GM19351 (cell line): ENCODE measurements around the gene KLF1.

Experiments
- ATAC-seq: cut with Tn5 transposase; IDR thresholded peaks from one replicate; pipeline ENCODE4 v1.9.1; 2021; ENCODE audit warnings: mild to moderate bottlenecking, moderate library complexity; ENCODE audit not compliant: unreplicated experiment

The KLF1 gene

DNA sequence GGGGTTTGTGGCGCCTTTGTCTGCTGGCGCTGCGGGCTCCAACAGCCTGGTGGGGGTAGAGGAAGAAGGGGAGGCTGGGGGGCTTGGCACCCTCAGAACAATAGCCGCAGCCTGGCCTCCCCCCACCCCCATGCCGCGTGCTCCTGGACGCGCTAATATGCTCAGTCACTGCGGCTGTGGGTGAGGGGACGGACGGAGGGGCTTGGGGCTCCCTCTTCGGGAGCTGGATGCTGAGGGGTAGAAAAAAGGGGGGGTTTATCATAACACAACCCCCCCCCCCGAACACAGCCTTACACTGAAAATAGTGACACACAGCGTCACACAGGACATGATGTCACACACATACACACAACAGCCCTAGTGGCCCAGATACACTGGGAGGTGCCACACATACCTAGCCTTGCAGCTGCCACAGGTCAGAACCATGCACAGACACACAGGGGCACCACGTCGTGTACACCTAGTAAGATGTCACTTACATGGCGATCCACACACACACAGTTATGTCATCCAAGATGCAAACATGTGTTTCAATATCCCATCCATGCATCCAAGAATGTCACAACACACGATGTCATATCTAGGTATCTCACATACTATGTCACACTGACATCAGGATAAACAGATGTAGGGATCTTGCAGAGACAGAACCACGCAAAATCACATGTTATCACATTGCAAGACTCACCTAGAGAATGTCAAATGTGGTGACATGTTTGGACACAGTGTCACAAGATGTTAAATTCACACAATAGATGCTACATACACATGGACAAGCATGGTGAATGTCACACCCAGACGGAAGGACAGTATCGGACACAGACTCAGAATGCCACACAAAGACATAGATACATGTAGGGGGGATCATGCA is 47.9 kb downstream of the KLF1 start:
- ATAC-seq = no peak

DNA sequence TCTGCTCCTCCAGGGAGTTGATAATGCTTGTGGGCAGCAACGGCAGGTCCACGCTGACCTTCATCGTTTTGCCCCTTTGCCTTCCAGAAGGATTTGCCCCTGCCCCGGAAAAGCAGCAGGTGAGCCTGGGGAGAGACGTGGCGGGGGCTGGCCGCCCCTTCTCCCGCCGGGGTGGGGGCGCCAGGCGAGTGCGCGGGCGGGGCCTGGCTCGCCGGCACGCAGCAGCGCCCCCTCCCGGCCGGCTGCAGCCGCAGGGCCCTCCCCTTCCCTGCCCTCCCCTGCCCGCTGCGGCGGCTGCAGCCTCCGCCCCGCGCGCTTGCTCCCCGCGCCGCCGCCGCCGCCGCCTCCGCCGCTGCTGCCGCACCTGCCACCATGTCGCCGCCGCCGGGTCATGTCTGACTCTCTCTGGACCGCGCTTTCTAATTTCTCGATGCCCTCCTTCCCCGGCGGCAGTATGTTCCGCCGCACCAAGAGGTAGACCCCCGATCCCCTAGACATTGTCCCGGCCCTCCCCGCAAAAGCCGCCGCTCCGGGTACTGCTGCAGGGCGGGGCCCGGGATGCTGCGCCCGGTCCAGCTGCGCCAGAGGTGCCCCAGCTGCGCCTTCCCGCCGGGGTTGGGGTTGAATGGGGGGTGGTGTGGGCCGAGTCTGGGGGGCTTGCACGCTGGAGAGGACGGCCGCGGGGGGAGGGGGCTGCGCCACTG is 48.7 kb downstream of the KLF1 start, which contains the start of gene MAST1:
Gene MAST1 (plus strand): TSS at position 334 of the 704 bp plus-strand sequence. CDS start 58 bp downstream, at position 392.
- no peak for ATAC-seq

DNA sequence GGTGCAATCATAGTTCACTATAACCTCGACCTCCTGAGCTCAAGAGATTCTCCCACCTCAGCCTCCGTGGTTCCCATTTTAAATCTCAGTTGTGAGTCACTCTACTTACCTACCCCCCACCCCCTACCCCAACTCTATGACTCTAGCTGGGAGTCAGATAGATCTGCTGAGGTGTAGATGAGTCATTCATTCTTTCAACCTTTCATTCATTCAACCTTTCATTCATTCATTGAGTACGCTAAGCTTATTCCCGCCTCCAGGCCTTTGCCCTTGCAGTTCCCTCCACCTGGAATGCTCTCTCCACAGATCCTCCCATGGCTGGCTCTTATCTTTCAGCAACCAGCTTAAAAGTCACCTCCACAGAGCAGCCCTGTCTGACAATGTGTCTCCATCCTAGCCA is 49.8 kb downstream of the KLF1 start:
- ATAC-seq = no peak

DNA sequence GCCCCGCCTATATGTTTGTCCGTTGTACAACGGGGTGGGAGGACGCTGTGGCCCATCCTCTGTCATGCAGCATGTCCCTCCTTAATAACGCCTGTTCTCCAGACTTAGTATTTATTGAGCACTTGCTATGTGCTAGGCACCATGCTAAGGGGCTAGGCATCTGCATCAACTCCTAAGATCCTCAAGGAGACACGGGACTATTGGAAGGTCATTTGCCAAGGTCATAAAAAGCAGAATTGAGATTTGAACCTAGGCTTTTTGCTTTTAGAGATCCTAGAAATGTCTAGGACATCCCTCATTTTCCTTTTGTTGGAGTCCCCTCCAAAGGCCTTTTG is 50.5 kb downstream of the KLF1 start:
- no peak for ATAC-seq

DNA sequence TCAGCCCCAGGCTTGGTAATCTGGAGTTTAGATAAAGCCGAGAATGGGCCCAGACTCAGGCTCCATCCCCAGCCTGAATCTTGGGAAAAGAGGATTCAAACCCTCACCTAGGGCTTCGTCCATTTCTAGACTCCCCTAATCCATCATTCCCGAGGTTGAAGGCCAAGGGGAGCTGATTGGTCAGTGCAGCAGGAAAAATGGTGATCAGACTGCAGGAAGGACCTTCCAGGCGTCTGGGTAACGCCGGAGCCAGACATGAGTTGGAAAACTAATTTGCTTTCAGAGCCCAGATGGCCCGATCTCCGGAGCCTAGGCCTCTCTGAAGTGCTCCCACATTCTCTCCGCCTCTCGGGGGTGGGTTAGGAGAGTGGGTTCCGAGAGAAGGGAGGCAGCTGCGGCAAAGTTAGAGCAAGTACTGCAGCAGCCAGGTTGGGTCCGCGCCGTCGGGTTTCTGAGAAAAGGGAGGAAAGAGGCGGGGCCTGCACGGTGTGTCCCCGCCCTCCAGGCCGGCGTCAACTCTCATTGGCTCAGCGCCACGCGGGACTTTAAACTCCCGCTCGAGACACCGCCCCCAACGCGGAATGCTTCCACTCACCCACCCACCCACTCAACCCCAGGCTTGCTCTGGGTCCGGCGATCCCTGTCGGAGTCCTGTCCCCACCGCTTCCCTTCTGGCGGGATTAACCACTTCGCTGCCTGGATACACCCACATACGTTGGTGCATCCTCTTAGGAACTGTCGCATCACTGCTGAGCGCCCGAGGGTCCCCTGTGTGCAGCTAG is 51.8 kb downstream of the KLF1 start:
- ATAC-seq = no peak

DNA sequence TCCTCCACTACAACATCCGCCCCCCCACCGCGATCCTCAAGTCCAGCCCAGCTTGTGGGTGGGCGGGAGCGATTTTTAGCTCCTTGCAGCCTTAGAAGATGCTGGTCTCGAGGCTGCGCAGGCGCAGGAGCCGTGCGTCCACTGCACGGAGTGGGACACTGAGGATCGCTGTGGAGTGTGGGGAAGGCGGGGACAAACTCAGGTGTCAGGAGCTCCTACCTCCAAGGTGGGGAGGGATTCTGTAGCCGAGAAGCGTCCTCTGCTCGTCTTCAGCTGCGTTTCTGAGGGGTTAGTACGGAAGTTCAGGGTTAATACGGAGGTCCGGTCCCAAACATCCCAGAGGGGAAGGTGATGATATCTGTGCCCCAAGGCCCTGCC is 52.4 kb downstream of the KLF1 start, which contains the start of gene RTBDN:
Gene RTBDN (minus strand): TSS at position 14 of the 378 bp plus-strand sequence. CDS start 4,600 bp downstream, outside the sequence.
- ATAC-seq = no peak
